Sigmoid colon (tissue), 7 donors: ENCODE data around the gene UBE2A. TPM values are rescaled to one million over a fixed set of nuclear protein-coding genes. Genes with fewer than 3 reads are reported as not detected.

ENCODE experiments used
- DNase-seq: peaks from one replicate; pipeline ENCODE4 v3.0.0-alpha.2; 2019
- H3K27ac ChIP-seq, 4 donors: fragments of 200-600 bp; sonication (generic); one replicate each; pipeline ENCODE4 v1.5.1; 2016 to 2019; ENCODE audit warnings: mild to moderate bottlenecking in 1 of 4
- H3K27me3 ChIP-seq, 3 donors: fragments of 200-600 bp; sonication (generic); one replicate each; pipeline ENCODE4 v1.5.1; 2019; ENCODE audit warnings: mild to moderate bottlenecking in 1 of 3
- H3K36me3 ChIP-seq, 4 donors: fragments of 200-600 bp; sonication (generic); one replicate each; pipeline ENCODE4 v1.5.1; 2016 to 2019
- H3K4me1 ChIP-seq, 4 donors: fragments of 200-600 bp; sonication (generic); one replicate each; pipeline ENCODE4 v1.5.1; 2017 to 2019
- H3K4me3 ChIP-seq, 4 donors: fragments of 200-600 bp; sonication (generic); one replicate each; pipeline ENCODE4 v1.5.1; 2017 to 2019; ENCODE audit warnings: mild to moderate bottlenecking in 2 of 4, moderate library complexity in 1 of 4
- H3K9me3 ChIP-seq, 4 donors: fragments of 200-600 bp in 3 of 4; sonication (generic) in 3 of 4; one replicate each; pipeline versions ENCODE4 v1.5.1 to v1.6.1; 2013 to 2019
- EP300 ChIP-seq, 4 donors: sonication (generic); formaldehyde crosslinking; IDR thresholded peaks; one replicate each; pipeline ENCODE4 v1.6.1; 2017; ENCODE audit warnings: antibody characterized with exemption in 4 of 4
- POLR2A ChIP-seq, 2 donors: fragments of 450-650 bp; IDR thresholded peaks; one replicate each; pipeline ENCODE4 v1.6.1; 2016; ENCODE audit warnings: antibody characterized with exemption in 2 of 2, mild to moderate bottlenecking in 2 of 2, moderate library complexity in 2 of 2
- POLR2AphosphoS5 ChIP-seq, 4 donors: sonication (generic); formaldehyde crosslinking; IDR thresholded peaks; one replicate each; pipeline ENCODE4 v1.6.1; 2017; ENCODE audit warnings: antibody characterized with exemption in 4 of 4
- WGBS, 2 donors: extraction: QIAGEN DNeasy Blood & Tissue Kit; methylation state at CpG; one replicate each; pipeline ENCODE4 v1.1.7; 2013; 5-methylcytosine and 5-hydroxymethylcytosine counted together
- intact Hi-C: fragments of 100-400 bp; cut with DNase I; formaldehyde crosslinking; loops from one replicate; pipeline ENCODE4 v1.15.1; 2023
- polyA plus RNA-seq, 3 donors: library from polyadenylated mRNA; stranded (reverse); fragments of 200-250 nt; gene quantifications; one replicate each; pipeline ENCODE4 v1.2.3, GENCODE V29; 2013
- total RNA-seq, 4 donors: library from RNA; depleted of rRNA; stranded (reverse); fragments of >200 nt; gene quantifications; one replicate each; pipeline ENCODE4 v1.1.0, GENCODE V29; 2016
- TF ChIP-seq, protein P1 (sequence below), 4 experiments: fragments of 450-650 bp in 3 of 4; fragments of 200-600 bp in 1 of 4; IDR thresholded peaks; one replicate each; pipeline ENCODE4 v1.5.1; 2016 to 2019; ENCODE audit warnings: antibody characterized with exemption in 4 of 4, mild to moderate bottlenecking in 3 of 4, moderate library complexity in 2 of 4
- donor health status: healthy with polysubstance abuse.
- donor health status: Bipolar disorder and iron deficiency.
- donor health status: healthy.

UBE2A gene
- total and polyA plus RNA-seq, 7 donors, result 26.7 to 228 (median 51.7) TPM

GRCh38 chrX:119541188-119541587 is 33.2 kb upstream of the UBE2A start:
- H3K36me3 ChIP-seq, result peaks cover 0 to 11% (median 0%) of the 10 kb centered on the region in 4 donors
- no peaks in the 10 kb centered on the region for H3K9me3 ChIP-seq
- TF ChIP-seq, protein P1, sequence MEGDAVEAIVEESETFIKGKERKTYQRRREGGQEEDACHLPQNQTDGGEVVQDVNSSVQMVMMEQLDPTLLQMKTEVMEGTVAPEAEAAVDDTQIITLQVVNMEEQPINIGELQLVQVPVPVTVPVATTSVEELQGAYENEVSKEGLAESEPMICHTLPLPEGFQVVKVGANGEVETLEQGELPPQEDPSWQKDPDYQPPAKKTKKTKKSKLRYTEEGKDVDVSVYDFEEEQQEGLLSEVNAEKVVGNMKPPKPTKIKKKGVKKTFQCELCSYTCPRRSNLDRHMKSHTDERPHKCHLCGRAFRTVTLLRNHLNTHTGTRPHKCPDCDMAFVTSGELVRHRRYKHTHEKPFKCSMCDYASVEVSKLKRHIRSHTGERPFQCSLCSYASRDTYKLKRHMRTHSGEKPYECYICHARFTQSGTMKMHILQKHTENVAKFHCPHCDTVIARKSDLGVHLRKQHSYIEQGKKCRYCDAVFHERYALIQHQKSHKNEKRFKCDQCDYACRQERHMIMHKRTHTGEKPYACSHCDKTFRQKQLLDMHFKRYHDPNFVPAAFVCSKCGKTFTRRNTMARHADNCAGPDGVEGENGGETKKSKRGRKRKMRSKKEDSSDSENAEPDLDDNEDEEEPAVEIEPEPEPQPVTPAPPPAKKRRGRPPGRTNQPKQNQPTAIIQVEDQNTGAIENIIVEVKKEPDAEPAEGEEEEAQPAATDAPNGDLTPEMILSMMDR (IDR thresholded peaks at IDR 0.05), result no peak
- TF ChIP-seq POLR2A (IDR thresholded peaks at IDR 0.05) (no peak), EP300 (IDR thresholded peaks at IDR 0.05) (no peak), POLR2AphosphoS5 (IDR thresholded peaks at IDR 0.05) (no peak)
- H3K4me1 ChIP-seq, result no peaks in the 10 kb centered on the region
- H3K4me3 ChIP-seq, result no peak overlapping the region
- WGBS, 2 donors, result 83 to 85% methylated on average over 4 of the region's 4 CpGs
- H3K27me3 ChIP-seq, result no peaks in the 10 kb centered on the region
- no peak for DNase-seq
- intact Hi-C loops, result no loop called here
- no peak overlapping the region for H3K27ac ChIP-seq

GRCh38 chrX:119549327-119550016 is 24.9 kb upstream of the UBE2A start:
- Histone ChIP-seq H3K36me3 (no peaks in the 10 kb centered on the region), H3K4me3 (no peak overlapping the region), H3K4me1 (no peaks in the 10 kb centered on the region), H3K27ac (no peak overlapping the region), H3K27me3 (no peaks in the 10 kb centered on the region), H3K9me3 (no peaks in the 10 kb centered on the region)
- 60 to 83% methylated on average over 7 of the region's 7 CpGs for WGBS, 2 donors
- no peak for DNase-seq
- TF ChIP-seq, protein P1 (IDR thresholded peaks at IDR 0.05), result no peak
- TF ChIP-seq POLR2AphosphoS5 (IDR thresholded peaks at IDR 0.05) (no peak), EP300 (IDR thresholded peaks at IDR 0.05) (no peak), POLR2A (IDR thresholded peaks at IDR 0.05) (no peak)
- intact Hi-C loops, result no loop called here

- no peak for DNase-seq
- no peak for TF ChIP-seq POLR2A (IDR thresholded peaks at IDR 0.05)
- TF ChIP-seq, protein P1 (IDR thresholded peaks at IDR 0.05), result no peak
- TF ChIP-seq EP300 (IDR thresholded peaks at IDR 0.05), result no peak
- TF ChIP-seq POLR2AphosphoS5 (IDR thresholded peaks at IDR 0.05), result no peak
- WGBS, 2 donors, result 55 to 86% methylated on average over 3 of the region's 3 CpGs
- no peak overlapping the region for H3K4me3 ChIP-seq
- no peak overlapping the region for H3K27ac ChIP-seq
- no peaks in the 10 kb centered on the region for H3K27me3 ChIP-seq
- H3K9me3 ChIP-seq, result no peaks in the 10 kb centered on the region
- H3K4me1 ChIP-seq, result no peaks in the 10 kb centered on the region
- intact Hi-C loops, result no loop called here
- H3K36me3 ChIP-seq, result peaks cover 0 to 6% (median 0%) of the 10 kb centered on the region in 4 donors
Observed at GRCh38 chrX:119552508-119552907, 21.9 kb upstream of the UBE2A start.

- Histone ChIP-seq H3K36me3 (no peaks in the 10 kb centered on the region), H3K4me3 (peak within 1 kb of the TSS; percentile 36 to 55 (median 54)), H3K27me3 (no peaks in the 10 kb centered on the region), H3K4me1 (peaks cover 0 to 11% (median 4%) of the 10 kb centered on the region in 4 donors), H3K27ac (peak within 1 kb of the TSS; percentile 72 to 83 (median 75)), H3K9me3 (no peaks in the 10 kb centered on the region)
- TF ChIP-seq, protein P1 (IDR thresholded peaks at IDR 0.05), result no peak
- TF ChIP-seq POLR2AphosphoS5 (IDR thresholded peaks at IDR 0.05), result peak; percentile 58 to 80 (median 70)
- TF ChIP-seq POLR2A (IDR thresholded peaks at IDR 0.05), result peak in 1 of 2 donors; percentile 10
- no peak for TF ChIP-seq EP300 (IDR thresholded peaks at IDR 0.05)
- intact Hi-C loops, result no loop called here
- 0 to 1% methylated on average over 27 of the region's 27 CpGs for WGBS, 2 donors
- DNase-seq, result peak; percentile 95
Observed at GRCh38 chrX:119565107-119565663, 9.2 kb upstream of the UBE2A start, which contains the start of gene STEEP1. Gene STEEP1 (minus strand): TSS chrX:119565409. CDS start chrX:119565355, 54 bp downstream.
